H1 (cell line): Measurements from ENCODE around the gene LRRC37A3.
"Not testable (repeated sequence)": the region's sequence is repeated elsewhere in the genome, so short reads cannot be mapped to it uniquely, and the experiment has no call there.

Experiments
- CTCF ChIP-seq, 3 experiments: IDR thresholded peaks; 1 replicate in 2 of 3; 2 replicates in 1 of 3; pipeline versions ENCODE4 v1.5.1 to v1.6.1; 2011; ENCODE audit warnings: low read length in 3 of 3, mild to moderate bottlenecking in 3 of 3, inconsistent platforms in 2 of 3, low read depth in 1 of 3, moderate library complexity in 1 of 3; ENCODE audit not compliant: insufficient read depth in 1 of 3; ENCODE audit errors: control extremely low read depth in 1 of 3
- EP300 ChIP-seq, 2 experiments: IDR thresholded peaks; 1 replicate in 1 of 2; 2 replicates in 1 of 2; pipeline ENCODE4 v1.6.1; 2011 to 2012; ENCODE audit warnings: low read depth in 2 of 2, low read length in 2 of 2, mild to moderate bottlenecking in 2 of 2, borderline replicate concordance in 1 of 2, inconsistent platforms in 1 of 2, moderate library complexity in 1 of 2
- EZH2 ChIP-seq: fragments of 200-600 bp; sonication (generic); IDR thresholded peaks from 2 replicates; pipeline ENCODE4 v1.7.1; 2012; ENCODE audit warnings: low read depth, mild to moderate bottlenecking, moderate library complexity, low read length, inconsistent platforms; ENCODE audit not compliant: severe bottlenecking
- HDAC6 ChIP-seq: IDR thresholded peaks from one replicate; pipeline ENCODE4 v1.7.1; 2012; ENCODE audit warnings: low read depth, mild to moderate bottlenecking, inconsistent platforms, low read length, moderate library complexity
- POLR2AphosphoS5 ChIP-seq: IDR thresholded peaks from 2 replicates; pipeline ENCODE4 v1.6.1; 2011; ENCODE audit warnings: low read depth, low read length
- RAD21 ChIP-seq, 2 experiments: IDR thresholded peaks in 1 of 2; conservative IDR thresholded peaks in 1 of 2; 2 replicates each; pipeline ENCODE4 v1.6.1; 2011; ENCODE audit warnings: low read depth in 2 of 2, low read length in 2 of 2, improper control_type of control experiment in 1 of 2, inconsistent platforms in 1 of 2, mild to moderate bottlenecking in 1 of 2, moderate library complexity in 1 of 2
- SUZ12 ChIP-seq: fragments of 200-600 bp; sonication (generic); IDR thresholded peaks from 2 replicates; pipeline ENCODE4 v1.6.1; 2012; ENCODE audit warnings: mild to moderate bottlenecking, inconsistent platforms, low read length, moderate library complexity, mixed read lengths
- TF ChIP-seq, protein P1 (sequence below): IDR thresholded peaks from 2 replicates; pipeline ENCODE4 v1.6.1; 2011; ENCODE audit warnings: low read length, improper control_type of control experiment

DNA sequence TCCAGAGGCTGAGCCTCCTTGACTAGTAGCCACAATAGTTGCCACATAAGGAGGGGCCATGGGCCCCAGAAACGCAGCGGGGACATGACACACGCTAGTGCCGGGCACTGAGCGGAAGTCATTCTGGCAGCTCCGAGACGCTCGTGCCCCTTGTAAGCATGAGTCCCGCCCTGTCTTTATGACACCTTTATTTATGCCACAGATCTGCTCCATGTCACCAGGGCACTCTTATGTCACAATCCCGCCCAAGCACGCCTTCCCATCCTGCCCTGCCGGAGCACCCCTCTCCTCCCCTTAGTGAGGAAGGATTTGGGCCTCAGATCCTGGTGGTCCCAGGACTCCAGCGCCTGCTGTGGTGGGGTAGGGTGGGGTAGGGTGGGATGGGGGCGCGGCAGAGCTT lies 22.1 kb downstream of the LRRC37A3 start:
- not testable (repeated sequence) for TF ChIP-seq HDAC6; SUZ12; RAD21 (IDR thresholded peaks at IDR 0.05 in 1 of 2, conservative IDR thresholded peaks at IDR 0.05 in 1 of 2; ENCODE audit: low read depth in 2 of 2, low read length in 2 of 2); POLR2AphosphoS5; CTCF (IDR thresholded peaks at IDR 0.05; ENCODE audit: control extremely low read depth in 1 of 3, insufficient read depth in 1 of 3, low read depth in 1 of 3, low read length in 3 of 3); EZH2; EP300 (IDR thresholded peaks at IDR 0.05; ENCODE audit: borderline replicate concordance in 1 of 2, low read depth in 2 of 2, low read length in 2 of 2)
- TF ChIP-seq, protein P1, sequence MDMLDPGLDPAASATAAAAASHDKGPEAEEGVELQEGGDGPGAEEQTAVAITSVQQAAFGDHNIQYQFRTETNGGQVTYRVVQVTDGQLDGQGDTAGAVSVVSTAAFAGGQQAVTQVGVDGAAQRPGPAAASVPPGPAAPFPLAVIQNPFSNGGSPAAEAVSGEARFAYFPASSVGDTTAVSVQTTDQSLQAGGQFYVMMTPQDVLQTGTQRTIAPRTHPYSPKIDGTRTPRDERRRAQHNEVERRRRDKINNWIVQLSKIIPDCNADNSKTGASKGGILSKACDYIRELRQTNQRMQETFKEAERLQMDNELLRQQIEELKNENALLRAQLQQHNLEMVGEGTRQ, result not testable (repeated sequence)
